Lower lobe of right lung (tissue), 2 donors: Measurements from ENCODE around the gene CHST8. TPM values are rescaled to one million over a fixed set of nuclear protein-coding genes. Genes with fewer than 3 reads are reported as not detected.
"Not testable (repeated sequence)": the region's sequence is repeated elsewhere in the genome, so short reads cannot be mapped to it uniquely, and the experiment has no call there.

Experiments used
- ATAC-seq, 2 donors: fragments of 200-7000 bp; cut with Tn5 transposase; one replicate each; pipeline ENCODE4 v1.9.1; 2020 to 2022; ENCODE audit warnings: mild to moderate bottlenecking in 2 of 2, moderate library complexity in 2 of 2
- DNase-seq: peaks from one replicate; pipeline ENCODE4 v3.0.0-alpha.2; 2020
- H3K27ac ChIP-seq: fragments of 200-600 bp; one replicate; pipeline ENCODE4 v1.8.0; 2022
- H3K27me3 ChIP-seq: fragments of 200-600 bp; one replicate; pipeline ENCODE4 v1.8.0; 2022; ENCODE audit warnings: low read depth
- H3K36me3 ChIP-seq: fragments of 200-600 bp; one replicate; pipeline ENCODE4 v1.8.0; 2022; ENCODE audit warnings: mild to moderate bottlenecking
- H3K4me1 ChIP-seq: fragments of 200-600 bp; one replicate; pipeline ENCODE4 v1.8.0; 2022
- H3K4me3 ChIP-seq: fragments of 200-600 bp; one replicate; pipeline ENCODE4 v1.8.0; 2022; ENCODE audit warnings: mild to moderate bottlenecking
- H3K9me3 ChIP-seq: fragments of 200-600 bp; one replicate; pipeline ENCODE4 v1.8.0; 2022
- CTCF ChIP-seq: fragments of 200-600 bp; IDR thresholded peaks from one replicate; pipeline ENCODE4 v1.8.0; 2022; ENCODE audit warnings: antibody characterized with exemption, mild to moderate bottlenecking
- intact Hi-C: fragments of 100-400 bp; cut with DNase I; formaldehyde crosslinking; loops from one replicate; pipeline ENCODE4 v1.11.0; 2022
- total RNA-seq: library from RNA; stranded (reverse); fragmentation: NEBNext Ultra II Directional; extraction: Animal tissue kit (Norgen Biotek cat#: 25700); gene quantifications from one replicate; pipeline ENCODE4 v1.2.1, GENCODE V29; 2021
- donor health status: DM: no; HTN: yes; CAD: no; lungs with severe emphysema.

The CHST8 gene
- total RNA-seq, 1 donor from 2014 or later, result not detected

- DNase-seq, result no peak
- no peak for TF ChIP-seq CTCF
- no peak overlapping the region for H3K4me3 ChIP-seq
- H3K27ac ChIP-seq, result no peak overlapping the region
- no peaks in the 10 kb centered on the region for H3K27me3 ChIP-seq
- H3K36me3 ChIP-seq, result no peaks in the 10 kb centered on the region
- no peaks in the 10 kb centered on the region for H3K4me1 ChIP-seq
- intact Hi-C loops, result no loop called here
- peaks cover 17% of the 10 kb centered on the region for H3K9me3 ChIP-seq
- ATAC-seq, result no peak
Measured at GRCh38 chr19:33602576-33603204, 19.1 kb upstream of the CHST8 start.

GRCh38 chr19:33603377-33603776 lies 18.4 kb upstream of the CHST8 start:
- no peak for DNase-seq
- no peaks in the 10 kb centered on the region for H3K27me3 ChIP-seq
- TF ChIP-seq CTCF, result no peak
- intact Hi-C loops, result no loop called here
- H3K9me3 ChIP-seq, result peaks cover 17% of the 10 kb centered on the region
- H3K4me1 ChIP-seq, result no peaks in the 10 kb centered on the region
- H3K36me3 ChIP-seq, result no peaks in the 10 kb centered on the region
- H3K27ac ChIP-seq, result no peak overlapping the region
- no peak for ATAC-seq
- no peak overlapping the region for H3K4me3 ChIP-seq

GRCh38 chr19:33604651-33605050 lies 17.1 kb upstream of the CHST8 start:
- no peak for ATAC-seq
- intact Hi-C loops, result no loop called here
- no peak for TF ChIP-seq CTCF

GRCh38 chr19:33605803-33606295 lies 15.9 kb upstream of the CHST8 start:
- intact Hi-C loops, result not testable (repeated sequence)

More at GRCh38 chr19:33604651-33605050, 17.1 kb upstream of the CHST8 start:
- no peak for DNase-seq
- Histone ChIP-seq H3K27ac (no peak overlapping the region), H3K9me3 (peaks cover 17% of the 10 kb centered on the region), H3K4me3 (no peak overlapping the region), H3K4me1 (no peaks in the 10 kb centered on the region), H3K36me3 (no peaks in the 10 kb centered on the region), H3K27me3 (no peaks in the 10 kb centered on the region)

GRCh38 chr19:33606556-33606955 lies 15.2 kb upstream of the CHST8 start:
- H3K4me3 ChIP-seq, result no peak overlapping the region
- H3K4me1 ChIP-seq, result no peaks in the 10 kb centered on the region
- ATAC-seq, result no peak
- no peak for TF ChIP-seq CTCF
- H3K36me3 ChIP-seq, result no peaks in the 10 kb centered on the region
- no peak for DNase-seq
- H3K27me3 ChIP-seq, result no peaks in the 10 kb centered on the region
- no peak overlapping the region for H3K27ac ChIP-seq
- intact Hi-C loops, result no loop called here
- H3K9me3 ChIP-seq, result peaks cover 9% of the 10 kb centered on the region

More at GRCh38 chr19:33605803-33606295, 15.9 kb upstream of the CHST8 start:
- peaks cover 12% of the 10 kb centered on the region for H3K9me3 ChIP-seq
- not testable (repeated sequence) for ATAC-seq, H3K27ac ChIP-seq, H3K4me3 ChIP-seq, H3K27me3 ChIP-seq, H3K36me3 ChIP-seq, DNase-seq, H3K4me1 ChIP-seq

- H3K27me3 ChIP-seq, result peaks cover 7% of the 10 kb centered on the region
- ATAC-seq (no peak), DNase-seq (no peak)
- TF ChIP-seq CTCF, result no peak
- no peaks in the 10 kb centered on the region for H3K4me1 ChIP-seq
- H3K9me3 ChIP-seq, result no peaks in the 10 kb centered on the region
- no peak overlapping the region for H3K27ac ChIP-seq
- no peak overlapping the region for H3K4me3 ChIP-seq
- intact Hi-C loops, result no loop called here
- H3K36me3 ChIP-seq, result no peaks in the 10 kb centered on the region
Measured at GRCh38 chr19:33609353-33609752, 12.4 kb upstream of the CHST8 start.
